GM21786 (cell line): ENCODE data around the gene ASAP2.

Experiments
- ATAC-seq: cut with Tn5 transposase; IDR thresholded peaks from one replicate; pipeline ENCODE4 v1.9.1; 2021; ENCODE audit not compliant: unreplicated experiment

Gene ASAP2

DNA sequence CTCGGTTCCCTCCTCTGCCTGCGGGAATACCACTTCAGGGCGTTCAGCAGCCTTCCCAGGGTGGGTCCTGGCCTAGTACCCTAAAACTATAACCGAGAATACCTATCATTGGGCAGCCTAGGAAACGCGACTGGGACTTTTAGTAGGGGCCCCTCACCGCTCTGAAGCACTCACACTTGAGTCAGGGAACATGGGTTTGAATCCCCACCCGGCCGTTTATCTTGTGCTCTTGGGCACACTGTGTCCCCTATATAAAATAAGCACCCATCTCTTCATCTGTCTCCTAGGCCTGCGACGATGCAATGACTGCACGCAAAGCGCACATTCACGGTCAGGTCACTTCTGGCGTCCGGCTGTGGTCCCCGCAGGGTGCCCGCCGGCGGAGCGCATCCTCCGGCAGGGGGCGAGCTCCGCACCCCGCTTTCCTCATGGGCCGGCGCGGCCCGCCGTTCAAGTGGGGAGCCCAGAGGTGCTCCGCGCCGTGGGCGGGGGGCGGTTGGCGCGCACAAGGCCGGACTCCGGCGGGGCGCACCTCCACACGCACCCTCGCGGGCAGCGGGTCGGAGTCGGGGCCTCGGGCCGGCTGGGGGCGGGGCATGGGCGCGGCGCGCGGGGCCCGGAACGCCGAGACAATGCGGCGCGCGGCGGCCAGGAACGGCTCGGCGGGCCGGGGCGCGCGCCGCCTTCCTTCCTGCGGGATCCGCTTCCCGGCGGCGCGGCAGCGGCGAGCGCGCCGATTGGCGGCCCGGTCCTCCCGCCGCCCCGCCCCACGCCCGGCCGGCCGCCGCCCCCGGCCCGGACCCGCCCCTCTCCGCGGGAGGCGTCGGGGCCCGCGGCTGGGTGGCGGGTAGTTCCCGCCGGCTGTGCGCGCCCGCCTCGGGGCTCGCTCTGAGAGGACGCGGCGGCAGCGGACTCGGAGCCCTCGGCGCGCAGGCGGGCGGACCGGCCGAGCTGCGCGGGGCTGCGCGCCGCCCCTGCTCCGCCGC is at the start of gene ASAP2:
TSS of gene ASAP2 (plus strand) at position 850 of the 986 bp plus-strand sequence. CDS start 293 bp downstream, outside the sequence.
- peak; percentile 52 for ATAC-seq

- ATAC-seq, result no peak
Measured at GRCh38 chr2:9158786-9159779, 47.5 kb upstream of the ASAP2 start.

DNA sequence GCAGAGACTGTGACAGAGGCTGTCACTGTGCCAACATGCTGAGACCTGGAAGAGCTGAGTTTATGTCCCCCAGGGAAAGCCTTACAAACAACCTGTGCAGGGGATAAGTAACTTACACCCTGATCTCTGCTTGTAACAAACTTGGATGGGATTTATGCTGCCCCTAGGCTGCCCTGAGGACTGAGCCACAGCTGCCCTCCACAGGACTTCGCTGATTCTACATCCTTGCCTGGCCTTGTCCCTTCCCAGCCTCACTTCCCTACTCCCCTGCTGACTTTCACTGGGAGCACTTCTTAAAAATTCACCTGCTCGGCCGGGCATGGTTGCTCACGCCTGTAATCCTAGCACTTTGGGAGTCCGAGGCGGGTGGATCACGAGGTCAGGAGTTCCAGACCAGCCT is 45.9 kb upstream of the ASAP2 start:
- no peak for ATAC-seq

DNA sequence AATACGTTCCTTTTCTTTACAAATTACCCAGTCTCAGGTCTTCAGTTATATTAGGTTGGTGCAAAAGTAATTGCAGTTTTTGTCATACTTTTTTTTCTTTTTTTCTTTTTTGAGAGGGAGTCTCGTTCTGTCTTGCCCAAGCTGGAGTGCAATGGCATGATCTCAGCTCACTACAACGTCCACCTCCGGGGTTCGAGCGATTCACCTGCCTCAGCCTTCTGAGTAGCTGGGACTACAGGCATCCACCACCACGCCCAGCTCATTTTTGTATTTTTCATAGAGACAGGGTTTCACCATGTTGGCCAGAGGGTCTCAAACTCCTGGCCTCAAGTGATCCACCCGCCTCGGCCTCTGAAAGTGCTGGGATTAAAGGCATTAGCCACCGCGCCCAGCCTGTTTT is 43.8 kb upstream of the ASAP2 start:
- ATAC-seq, result no peak

- no peak for ATAC-seq
Measured at GRCh38 chr2:9163306-9164111, 43.1 kb upstream of the ASAP2 start.

DNA sequence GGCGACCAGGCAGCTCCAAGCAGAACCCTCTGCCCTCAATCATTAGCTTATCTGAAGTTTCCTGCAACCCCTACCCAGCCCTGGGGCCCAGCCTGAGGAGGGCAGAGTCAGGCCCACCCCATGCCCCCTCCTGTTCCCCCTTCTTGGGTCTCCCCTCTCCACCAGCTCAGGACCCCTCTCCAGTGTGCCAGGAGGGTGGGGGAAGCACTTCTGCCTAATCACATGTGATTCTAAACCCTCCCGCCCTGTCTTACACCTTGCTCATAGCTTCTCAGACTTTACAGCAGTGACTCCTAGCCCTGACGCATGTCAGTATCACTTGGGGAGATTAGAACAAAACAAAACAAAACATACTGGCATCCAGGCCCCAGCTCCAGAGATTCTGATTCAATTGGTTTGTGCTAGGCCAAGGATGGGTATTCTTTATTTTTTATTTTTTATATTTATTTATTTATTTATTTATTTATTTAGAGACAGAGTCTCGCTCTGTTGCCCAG is 42.5 kb upstream of the ASAP2 start:
- no peak for ATAC-seq

- ATAC-seq, result no peak
Measured at GRCh38 chr2:9165625-9166024, 41.0 kb upstream of the ASAP2 start.

GRCh38 chr2:9166579-9167377 is 39.8 kb upstream of the ASAP2 start:
- no peak for ATAC-seq

DNA sequence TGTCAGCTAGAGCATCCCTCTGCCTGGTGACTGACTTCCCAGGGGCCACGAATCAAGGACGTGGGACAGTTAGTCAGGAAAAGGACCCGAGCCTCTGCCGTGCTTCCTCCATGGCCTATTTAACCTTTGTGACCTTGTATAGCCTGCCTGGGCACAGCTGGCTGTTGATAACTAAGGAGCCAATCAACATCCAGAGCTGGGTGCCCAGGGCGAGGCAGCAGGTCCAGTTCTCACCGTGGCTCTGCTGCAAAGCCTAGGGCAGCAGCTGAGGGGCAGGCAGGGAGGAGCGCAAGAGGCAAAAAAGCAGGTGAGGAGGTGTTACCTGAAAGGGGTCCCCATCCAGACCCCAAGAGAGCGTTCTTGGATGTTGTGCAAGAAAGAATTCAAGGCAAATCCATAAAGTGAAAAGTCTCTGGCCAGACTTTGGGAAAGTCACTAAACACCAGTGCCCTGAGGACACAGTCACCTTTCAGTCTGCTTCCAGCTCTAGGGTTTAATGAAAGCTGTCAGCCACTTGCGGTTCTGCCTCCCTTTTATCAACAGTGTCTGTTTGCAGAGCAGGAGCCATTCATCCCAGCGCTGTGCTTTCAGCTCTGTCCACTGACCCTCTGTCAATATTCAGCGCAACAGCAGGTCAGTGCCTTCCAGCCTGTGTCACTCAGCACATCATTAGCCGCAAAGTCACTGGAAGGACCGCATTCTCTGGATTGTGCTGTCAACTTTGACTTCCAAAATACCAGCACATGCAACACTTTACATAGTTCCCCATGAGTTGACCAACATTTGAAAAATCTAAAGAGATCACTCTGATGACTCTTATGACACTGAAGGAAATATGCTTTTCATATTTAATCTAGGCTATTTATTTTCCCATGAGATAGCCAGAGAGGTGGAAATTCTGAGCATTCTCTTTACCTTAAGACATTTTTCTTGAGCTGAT is 38.6 kb upstream of the ASAP2 start:
- no peak for ATAC-seq

DNA sequence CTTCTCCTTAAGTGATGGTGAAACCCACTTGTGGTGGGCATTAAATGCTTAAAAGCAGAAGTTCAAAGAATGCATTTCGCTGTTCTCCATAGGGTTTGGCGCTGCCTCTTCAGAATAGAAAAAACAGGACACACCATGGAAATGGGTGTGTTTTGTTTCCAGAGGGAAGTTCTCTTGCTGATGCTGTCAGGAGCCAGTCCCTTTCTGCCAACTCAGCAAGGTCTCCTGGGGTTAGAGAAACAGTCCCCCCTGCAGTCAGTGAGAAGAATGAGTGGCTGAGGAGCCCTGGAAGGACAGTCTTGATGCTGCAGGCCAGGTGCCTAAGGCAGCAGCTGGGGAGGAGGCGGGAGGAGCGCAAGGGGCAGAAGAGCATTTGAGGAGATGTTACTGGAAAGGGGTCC is 37.8 kb upstream of the ASAP2 start:
- ATAC-seq, result no peak

- ATAC-seq, result no peak
Measured at GRCh38 chr2:9169349-9170107, 37.1 kb upstream of the ASAP2 start.

GRCh38 chr2:9170458-9171130 is 36.0 kb upstream of the ASAP2 start:
- ATAC-seq, result no peak

GRCh38 chr2:9174771-9175437 is 31.7 kb upstream of the ASAP2 start:
- no peak for ATAC-seq

DNA sequence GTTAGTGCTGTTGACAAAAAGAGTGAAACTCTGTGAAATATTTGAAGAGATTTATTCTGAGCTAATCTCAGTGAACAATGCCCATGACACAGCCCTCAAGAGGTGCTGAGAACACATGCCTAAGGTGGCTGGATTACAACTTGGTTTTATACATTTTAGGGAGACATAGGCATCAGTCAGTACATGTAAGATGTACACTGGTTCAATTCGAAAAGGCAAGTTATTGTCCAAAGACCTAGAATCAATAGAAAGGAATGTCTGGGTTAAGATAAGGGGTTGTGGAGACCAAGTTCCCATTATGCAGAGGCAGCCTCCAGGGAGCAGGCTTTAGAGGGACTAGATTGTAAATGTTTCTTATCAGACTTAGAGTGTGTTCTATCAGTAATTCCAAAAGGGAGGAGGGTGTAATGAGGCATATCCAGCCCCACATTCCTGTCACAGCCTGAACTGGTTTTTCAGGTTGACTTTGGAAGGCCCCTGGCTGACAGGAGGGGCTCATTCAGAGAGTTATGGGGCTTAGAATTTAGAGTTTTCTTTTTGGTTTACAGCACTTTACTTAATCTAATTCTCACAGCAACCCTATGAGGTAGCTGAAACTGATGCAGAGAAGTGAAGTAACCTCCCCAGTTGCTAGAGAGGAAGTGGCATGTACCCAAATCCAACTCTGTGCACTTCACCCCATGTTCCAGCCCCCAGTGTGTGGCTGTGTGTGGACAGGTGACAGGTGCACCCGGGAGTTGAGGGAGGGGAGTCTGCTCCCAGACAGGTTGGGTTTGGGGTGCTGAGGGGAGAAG is 28.3 kb upstream of the ASAP2 start:
- peak; percentile 66 for ATAC-seq

- peak; percentile 62 for ATAC-seq
Measured at GRCh38 chr2:9178904-9179571, 27.6 kb upstream of the ASAP2 start.
